Fibroblast of peridontal ligament (primary cell): Measurements from ENCODE around the gene TIAM1.

ENCODE experiments used
- DNase-seq: peaks from one replicate; pipeline ENCODE4 v3.0.0-alpha.2; 2010; ENCODE audit errors: extremely low read depth

The TIAM1 gene

DNA sequence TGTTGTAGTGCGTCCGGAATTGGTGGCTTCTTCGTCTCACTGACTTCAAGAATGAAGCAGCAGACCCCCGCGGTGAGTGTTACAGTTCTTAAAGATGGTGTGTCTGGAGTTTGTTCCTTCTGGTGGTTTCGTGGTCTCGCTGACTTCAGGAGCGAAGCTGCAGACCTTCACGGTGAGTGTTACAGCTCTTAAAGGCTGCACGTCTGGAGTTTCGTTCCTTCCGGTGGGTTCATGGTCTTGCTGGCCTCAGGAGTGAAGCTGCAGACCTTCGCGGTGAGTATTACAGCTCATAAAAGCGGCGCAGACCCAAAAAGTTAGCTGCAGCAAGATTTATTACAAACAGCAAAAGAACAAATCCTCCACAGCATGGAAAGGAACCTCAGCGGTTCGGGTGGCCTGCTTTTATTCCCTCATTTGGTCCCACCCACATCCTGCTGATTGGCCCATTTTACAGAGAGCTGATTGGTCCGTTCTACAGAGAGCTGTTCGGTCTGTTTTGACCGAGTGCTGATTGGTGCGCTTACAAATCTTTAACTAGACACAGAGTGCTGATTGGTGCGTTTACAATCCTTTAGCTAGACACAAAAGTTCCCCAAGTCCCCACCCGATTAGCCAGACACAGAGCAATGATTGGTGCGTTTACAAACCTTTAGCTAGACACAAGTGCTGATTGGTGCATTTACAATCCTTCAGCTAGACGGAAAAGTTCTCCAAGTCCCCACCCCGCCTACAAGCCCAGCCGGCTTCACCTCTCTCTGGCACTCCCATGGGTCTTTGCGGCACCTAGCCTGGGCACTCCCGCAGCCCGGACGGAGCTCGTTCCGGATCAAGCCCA, 256.2 kb downstream of the TIAM1 start:
- no peak for DNase-seq

DNA sequence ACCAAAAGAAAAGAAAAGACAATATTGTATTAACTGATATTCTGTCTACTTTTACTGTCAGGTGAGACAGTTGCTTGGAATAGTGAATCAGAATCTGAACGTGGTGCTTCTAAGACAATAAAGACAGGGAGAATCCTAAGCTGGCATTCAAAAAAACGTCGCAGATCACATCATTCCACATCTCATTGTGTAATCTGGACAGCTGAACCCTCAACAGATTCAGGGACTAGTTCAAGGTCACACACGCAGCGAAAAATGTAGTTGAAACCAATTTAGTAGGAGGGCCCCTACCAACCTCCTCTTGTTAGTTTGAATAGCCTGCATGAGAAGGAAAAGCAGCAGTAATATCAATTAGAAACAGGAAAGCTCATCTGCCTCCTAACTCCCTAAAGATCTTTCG, 259.4 kb downstream of the TIAM1 start:
- DNase-seq, result no peak

DNA sequence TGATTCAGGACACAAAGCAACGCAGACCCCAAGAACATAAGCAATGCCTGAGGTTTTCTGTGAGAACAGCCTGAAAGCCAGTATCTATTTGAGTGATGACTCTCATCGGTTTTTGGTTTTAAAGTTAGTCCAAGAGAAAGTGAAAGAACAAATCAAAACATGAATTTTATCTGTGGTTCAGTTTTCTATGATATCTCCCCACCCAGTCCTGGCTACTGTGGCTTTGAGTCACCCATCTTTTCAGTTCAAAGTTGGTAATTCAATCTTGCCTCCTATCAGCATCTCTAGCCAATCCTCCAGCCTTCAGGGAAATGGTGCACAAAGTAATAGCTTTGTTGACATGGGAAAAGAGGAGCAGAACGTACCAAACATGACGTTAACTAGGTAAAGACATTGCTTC, 265.3 kb downstream of the TIAM1 start:
- DNase-seq, result no peak

DNA sequence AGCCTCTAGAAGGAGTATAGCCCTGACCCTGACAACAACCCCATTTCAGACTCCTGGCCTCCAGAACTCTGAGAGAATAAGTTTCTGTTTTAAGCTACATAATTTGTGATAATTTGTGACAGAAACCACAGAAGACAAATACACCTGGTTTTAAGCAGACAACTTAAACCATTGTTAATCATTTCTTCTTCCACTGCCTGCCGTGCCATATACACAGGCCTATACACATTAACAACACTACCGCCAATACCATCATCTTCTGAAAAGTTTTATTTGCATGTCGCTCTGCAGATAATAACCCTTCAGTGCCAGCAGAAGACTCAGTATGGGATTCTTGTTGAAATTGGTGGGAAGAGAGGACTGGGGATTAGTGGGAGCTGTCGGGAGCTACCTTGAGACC, 265.8 kb downstream of the TIAM1 start:
- DNase-seq, result no peak

DNA sequence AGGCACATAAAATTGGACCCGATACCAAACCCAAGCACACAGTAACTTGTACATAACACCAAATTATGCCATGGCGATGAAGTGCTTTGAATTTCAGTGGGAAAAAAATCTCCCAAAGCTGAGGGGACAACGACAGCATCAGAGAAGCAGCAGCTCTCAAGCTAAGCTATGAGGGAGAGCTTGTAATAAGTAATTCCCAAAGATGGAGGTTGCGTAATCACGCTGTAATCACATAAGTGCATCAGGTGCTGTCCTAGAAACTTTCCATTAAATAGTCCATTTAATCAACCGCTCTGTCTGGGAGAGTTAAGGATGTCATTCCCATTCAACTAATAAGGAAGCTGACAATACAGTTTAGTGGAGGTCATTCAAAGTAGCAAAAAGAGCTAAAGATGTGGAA, 268.2 kb downstream of the TIAM1 start:
- no peak for DNase-seq

DNA sequence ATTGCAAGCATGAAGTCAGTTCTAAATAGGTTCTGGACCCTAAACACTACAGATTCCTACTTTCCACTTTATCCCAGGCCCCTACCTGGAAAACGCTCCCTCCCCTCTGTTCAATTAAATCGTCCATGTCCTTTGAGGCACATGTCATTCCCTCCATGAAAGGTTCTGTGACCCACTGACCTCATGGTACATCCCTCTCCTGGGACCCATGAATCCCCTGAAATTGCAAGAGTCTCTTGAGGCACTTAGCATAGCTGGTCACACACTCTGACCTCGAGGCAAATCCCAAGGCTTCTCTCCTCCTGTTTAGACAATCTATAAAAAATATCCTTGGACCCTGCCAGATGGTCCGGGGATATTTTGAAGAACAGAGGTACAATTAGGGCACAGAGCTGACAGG, 271.5 kb downstream of the TIAM1 start:
- DNase-seq, result no peak
